K562 (cell line): ENCODE results near the gene MPHOSPH9. TPM values are rescaled to one million over a fixed set of nuclear protein-coding genes. Genes with fewer than 3 reads are reported as not detected.

Experiments
- ATAC-seq: fragments of 200-7000 bp; cut with Tn5 transposase; 3 replicates; pipeline ENCODE4 v1.9.1; 2020; ENCODE audit warnings: moderate library complexity
- BruUV-seq: library from RNA; stranded (reverse); fragments of 400-500 nt; replicated peaks from 2 replicates; lab custom pipeline; 2021; lab: Mats Ljungman, UMichigan
- CTCF ChIA-PET: fragments of 300-600 bp; formaldehyde crosslinking; extraction: SDS; loops from one replicate; lab custom pipeline; 2021; ENCODE audit warnings: low intra/inter-chr PET ratio; lab: Yijun Ruan, JAX
- POLR2A ChIA-PET: fragments of 300-600, 350-650 bp; sonication (Branson Sonifier 250); formaldehyde crosslinking; extraction: SDS; loops from one replicate; lab custom pipeline; 2021; ENCODE audit warnings: antibody characterized with exemption, inconsistent platforms; lab: Yijun Ruan, JAX
- DNase-seq, 4 experiments: peaks; one replicate each; pipeline versions ENCODE4 v3.0.0 to v3.0.0-alpha.2; 2011 to 2018; ENCODE audit warnings: low spot score in 3 of 4, mixed read lengths in 3 of 4; ENCODE audit errors: extremely low read depth in 1 of 4
- FAIRE-seq: peaks from 2 replicates; lab custom pipeline; 2011; peaks lifted over from hg19 to GRCh38; lab: Jason Lieb, UNC
- H2AFZ ChIP-seq: 2 replicates; pipeline ENCODE4 v1.6.0; 2011; ENCODE audit warnings: low read depth, low read length, control low read depth, inconsistent platforms
- H3K27ac ChIP-seq: fragments of 200-600 bp; 3 replicates; pipeline ENCODE4 v1.8.0; 2011; ENCODE audit warnings: low read depth, mild to moderate bottlenecking, control low read depth, inconsistent platforms, low read length, moderate library complexity, mixed read lengths; ENCODE audit errors: extremely low read depth
- H3K27me3 ChIP-seq, 2 experiments: fragments of 300-600 bp in 1 of 2; 2 replicates in 1 of 2; 3 replicates in 1 of 2; pipeline versions ENCODE4 v1.6.0 to v1.8.0; 2011; ENCODE audit warnings: inconsistent platforms in 2 of 2, low read length in 2 of 2, mild to moderate bottlenecking in 1 of 2, mixed read lengths in 1 of 2, moderate library complexity in 1 of 2; ENCODE audit not compliant: control insufficient read depth in 2 of 2, insufficient read depth in 2 of 2
- H3K36me3 ChIP-seq: fragments of 300-600 bp; 3 replicates; pipeline ENCODE4 v1.8.0; 2011; ENCODE audit warnings: mild to moderate bottlenecking, low read length, inconsistent platforms; ENCODE audit not compliant: control insufficient read depth, insufficient read depth
- H3K4me1 ChIP-seq, 2 experiments: fragments of 200-600 bp in 1 of 2; replicated peaks in 1 of 2; 2 replicates in 1 of 2; 3 replicates in 1 of 2; pipeline versions ENCODE4 v1.5.1 to v1.8.0; 2011; ENCODE audit warnings: inconsistent platforms in 2 of 2, low read length in 2 of 2, mild to moderate bottlenecking in 1 of 2, mixed read lengths in 1 of 2, moderate library complexity in 1 of 2; ENCODE audit not compliant: control insufficient read depth in 2 of 2, insufficient read depth in 2 of 2
- H3K4me2 ChIP-seq: 2 replicates; pipeline ENCODE4 v1.6.1; 2011; ENCODE audit warnings: low read length, control low read depth, inconsistent platforms, mixed read lengths; ENCODE audit not compliant: insufficient read depth
- H3K4me3 ChIP-seq: fragments of 200-600 bp; sonication (generic), shearing (Covaris generic); 2 replicates; pipeline ENCODE4 v1.5.1; 2016; ENCODE audit warnings: control low read depth, inconsistent platforms
- H3K79me2 ChIP-seq: fragments of 200-600 bp; 3 replicates; pipeline ENCODE4 v1.8.0; 2011; ENCODE audit warnings: low read length, inconsistent platforms; ENCODE audit not compliant: control insufficient read depth, insufficient read depth
- H3K9ac ChIP-seq, 2 experiments: 2 replicates each; pipeline versions ENCODE4 v1.6.0 to v1.6.1; 2011; ENCODE audit warnings: low read depth in 2 of 2, low read length in 2 of 2, control low read depth in 1 of 2, inconsistent platforms in 1 of 2, mild to moderate bottlenecking in 1 of 2, mixed read lengths in 1 of 2; ENCODE audit not compliant: insufficient read depth in 1 of 2
- H3K9me1 ChIP-seq: one replicate; pipeline ENCODE4 v1.6.0; 2011; ENCODE audit warnings: inconsistent platforms, mild to moderate bottlenecking, low read length, moderate library complexity; ENCODE audit not compliant: control insufficient read depth, insufficient read depth
- H3K9me3 ChIP-seq: replicated peaks from 2 replicates; pipeline ENCODE4 v1.5.1; 2011; ENCODE audit warnings: low read depth, low read length, inconsistent platforms; ENCODE audit not compliant: control insufficient read depth, insufficient read depth
- H4K20me1 ChIP-seq: replicated peaks from 2 replicates; pipeline ENCODE4 v1.6.1; 2011; ENCODE audit warnings: low read length, inconsistent platforms, mixed read lengths; ENCODE audit not compliant: control insufficient read depth, insufficient read depth
- ATF4 ChIP-seq: fragments of 450-650 bp; formaldehyde crosslinking; IDR thresholded peaks from 2 replicates; pipeline ENCODE4 v1.4.0; 2022; ENCODE audit warnings: mild to moderate bottlenecking, moderate library complexity
- CBX3 ChIP-seq, 2 experiments: IDR thresholded peaks; 1 replicate in 1 of 2; 2 replicates in 1 of 2; pipeline ENCODE4 v1.6.1; 2012; ENCODE audit warnings: inconsistent platforms in 2 of 2, low read length in 2 of 2, borderline replicate concordance in 1 of 2, control low read depth in 1 of 2
- GTF2B ChIP-seq: IDR thresholded peaks from 2 replicates; pipeline ENCODE4 v1.6.1; 2011; ENCODE audit not compliant: insufficient read length; ENCODE audit errors: extremely low read depth
- GTF2E2 ChIP-seq: fragments of 200-800 bp; sonication (Bioruptor generic); IDR thresholded peaks from 2 replicates; pipeline ENCODE4 v1.6.1; 2016; ENCODE audit warnings: missing genetic modification characterization, missing compliant biosample characterization
- HIVEP1 ChIP-seq: fragments of 250-450 bp; sonication (Bioruptor Pico); IDR thresholded peaks from 2 replicates; pipeline ENCODE4 v1.4.0; 2020; ENCODE audit warnings: mild to moderate bottlenecking
- HMG20A ChIP-seq: fragments of 450-650 bp; formaldehyde crosslinking; conservative IDR thresholded peaks from 2 replicates; pipeline ENCODE4 v1.4.0; 2020; ENCODE audit warnings: mild to moderate bottlenecking, mixed read lengths
- PBX2 ChIP-seq, 2 experiments: IDR thresholded peaks in 1 of 2; conservative IDR thresholded peaks in 1 of 2; 2 replicates each; pipeline ENCODE4 v1.6.1; 2016; ENCODE audit warnings: low read depth in 2 of 2, mild to moderate bottlenecking in 1 of 2, missing compliant biosample characterization in 1 of 2, missing genetic modification characterization in 1 of 2, moderate library complexity in 1 of 2
- PCBP2 ChIP-seq: fragments of 200-400 bp; formaldehyde crosslinking; IDR thresholded peaks from 2 replicates; pipeline ENCODE4 v1.6.1; 2018; ENCODE audit warnings: low read length, low read depth, mild to moderate bottlenecking, moderate library complexity; ENCODE audit not compliant: poor library complexity, severe bottlenecking
- SMARCA5 ChIP-seq: fragments of 450-650 bp; IDR thresholded peaks from 2 replicates; pipeline ENCODE4 v1.6.1; 2016
- SMC3 ChIP-seq: conservative IDR thresholded peaks from 2 replicates; pipeline ENCODE4 v1.6.1; 2011; ENCODE audit warnings: low read depth, low read length, improper control_type of control experiment; ENCODE audit not compliant: insufficient read depth
- TEAD4 ChIP-seq, 2 experiments: sonication (generic) in 1 of 2; formaldehyde crosslinking in 1 of 2; IDR thresholded peaks; 2 replicates each; pipeline versions ENCODE4 v1.6.1 to v1.8.0; 2012 to 2022; ENCODE audit warnings: borderline replicate concordance in 1 of 2, inconsistent platforms in 1 of 2, low read length in 1 of 2, mild to moderate bottlenecking in 1 of 2, missing genetic modification reagents in 1 of 2
- ZC3H8 ChIP-seq: fragments of 450-650 bp; IDR thresholded peaks from 2 replicates; pipeline ENCODE4 v1.6.1; 2017
- ZFP30 ChIP-seq: fragments of 250-450 bp; sonication (Bioruptor Pico); IDR thresholded peaks from 2 replicates; pipeline ENCODE4 v1.8.0; 2022; ENCODE audit warnings: moderate library complexity, mild to moderate bottlenecking, inconsistent platforms, borderline replicate concordance
- ZNF140 ChIP-seq: fragments of 250-450 bp; sonication (Bioruptor Pico); IDR thresholded peaks from 2 replicates; pipeline ENCODE4 v1.8.0; 2021; ENCODE audit warnings: moderate library complexity, mild to moderate bottlenecking, inconsistent platforms
- WGBS: fragments of 100-300 bp; shearing (Covaris generic); methylation state at CpG from one replicate; pipeline ENCODE4 v1.1.6; 2016; ENCODE audit warnings: low coverage, mixed read lengths; ENCODE audit not compliant: insufficient coverage; ENCODE audit errors: missing lambda C conversion rate; 5-methylcytosine and 5-hydroxymethylcytosine counted together
- in situ Hi-C: fragments of 300-500 bp; cut with MboI; formaldehyde crosslinking; loops from 4 replicates; pipeline ENCODE4 v1.15.0; 2018; ENCODE audit warnings: inconsistent platforms, mixed read lengths
- intact Hi-C: fragments of 100-400 bp; cut with micrococcal nuclease; formaldehyde crosslinking; loops from 2 replicates; pipeline ENCODE4 v1.14.2; 2022
- polyA plus RNA-seq, 8 experiments: library from polyadenylated mRNA; depleted of rRNA in 4 of 8; stranded (reverse) in 5 of 8; unstranded in 3 of 8; fragments of >200 nt; fragmentation: Nextera tagmentation in 2 of 8; fragmentation: Illumina TruSeq in 1 of 8; extraction: Ambion mirVana in 2 of 8; extraction: Trizol in 1 of 8; gene quantifications; 2 replicates each; pipeline versions ENCODE4 v1.2.1 to v1.2.3, GENCODE V29; 2011 to 2014; ENCODE audit warnings: inconsistent platforms in 1 of 8, missing spikeins in 1 of 8
- total RNA-seq, 7 experiments: library from RNA; depleted of rRNA in 6 of 7; stranded (reverse); fragments of >200 nt in 6 of 7; fragmentation: Illumina TruSeq in 2 of 7; extraction: Trizol in 2 of 7; gene quantifications; 2 replicates each; pipeline versions ENCODE4 v1.2.1 to v1.2.3, GENCODE V29; 2011 to 2021; ENCODE audit warnings: low replicate concordance in 1 of 7
- TF ChIP-seq, protein P1 (sequence below): sonication (generic); formaldehyde crosslinking; IDR thresholded peaks from 2 replicates; pipeline ENCODE4 v1.8.0; 2022; ENCODE audit warnings: mild to moderate bottlenecking, missing genetic modification reagents, borderline replicate concordance

Gene MPHOSPH9
- total and polyA plus RNA-seq, 9 of the 15 experiments (the other 6 are each of a cell fraction or from before 2014, with no cell fraction given), result 14.2 to 103 (median 54.5) TPM

DNA sequence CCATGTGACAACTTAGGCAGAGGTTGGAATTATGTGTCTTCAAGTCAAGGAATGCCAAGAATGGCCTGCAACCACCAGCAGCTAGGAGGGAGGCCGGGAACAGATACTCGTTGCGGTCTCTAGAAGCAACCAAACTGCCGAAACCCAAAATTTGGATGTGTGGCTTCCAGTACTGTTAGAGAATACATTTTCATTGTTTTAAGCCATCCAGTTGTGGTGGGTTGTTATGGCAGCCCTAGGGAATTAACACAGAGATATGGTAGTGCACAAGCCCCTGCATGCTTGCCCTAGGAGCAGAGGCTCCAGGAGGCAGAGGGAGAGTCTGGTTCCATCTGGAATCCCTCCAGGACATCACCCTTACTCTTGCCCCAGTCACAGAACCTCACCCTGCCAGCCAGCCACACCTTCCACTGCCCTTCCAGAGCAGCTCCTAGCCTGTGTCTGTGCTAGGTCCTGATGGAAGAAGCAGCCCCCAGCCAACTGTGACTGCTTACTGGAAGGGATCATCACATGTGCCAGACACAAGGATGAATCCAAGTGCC lies 101.6 kb downstream of the MPHOSPH9 start:
- peak overlapping the region in 1 of 2 experiments; percentile 73; a peak in 1 of 4 replicates for H3K9ac ChIP-seq
- no peak overlapping the region for H3K27ac ChIP-seq
- DNase-seq (no peak), ATAC-seq (no peak; the same call in 2 of the 3 replicates), FAIRE-seq (no peak)
- no peak overlapping the region for H3K4me3 ChIP-seq
- H3K27me3 ChIP-seq, result no peaks in the 10 kb centered on the region
- in situ Hi-C loops, result no loop called here
- no peak overlapping the region for H3K4me2 ChIP-seq
- BruUV-seq, result no TSS peak
- H4K20me1 ChIP-seq, result peaks cover 7% of the 10 kb centered on the region; the same call in 1 of the 2 replicates
- H3K9me3 ChIP-seq, result no peaks in the 10 kb centered on the region
- H3K79me2 ChIP-seq, result no peaks in the 10 kb centered on the region
- no peak overlapping the region for H2AFZ ChIP-seq
- H3K4me1 ChIP-seq, result peaks cover 8 to 14% of the 10 kb centered on the region in 2 experiments; a peak in 4 of 5 replicates
- intact Hi-C loops, result no loop called here
- ChIA-PET POLR2A (interaction anchor here (0.9 to 1.3 kb wide), 4 partner anchors 9 to 17 kb away, joined by 3 to 7 read pairs (median 4); no protein-coding TSS in a partner anchor), CTCF (no interaction called here)
- 76% methylated on average over 4 of the region's 4 CpGs for WGBS
- H3K36me3 ChIP-seq, result no peaks in the 10 kb centered on the region
- no peaks in the 10 kb centered on the region for H3K9me1 ChIP-seq
- TF ChIP-seq ATF4, result no peak
- no peak for TF ChIP-seq ZNF140 (CRISPR knock-in tag)
- TF ChIP-seq PCBP2, result no peak
- no peak for TF ChIP-seq HMG20A
- no peak for TF ChIP-seq SMARCA5
- no peak for TF ChIP-seq TEAD4 (IDR thresholded peaks at IDR 0.05; ENCODE audit: low read length)
- TF ChIP-seq TEAD4 (CRISPR knock-in tag; IDR thresholded peaks at IDR 0.05; ENCODE audit: borderline replicate concordance), result no peak
- TF ChIP-seq, protein P1, sequence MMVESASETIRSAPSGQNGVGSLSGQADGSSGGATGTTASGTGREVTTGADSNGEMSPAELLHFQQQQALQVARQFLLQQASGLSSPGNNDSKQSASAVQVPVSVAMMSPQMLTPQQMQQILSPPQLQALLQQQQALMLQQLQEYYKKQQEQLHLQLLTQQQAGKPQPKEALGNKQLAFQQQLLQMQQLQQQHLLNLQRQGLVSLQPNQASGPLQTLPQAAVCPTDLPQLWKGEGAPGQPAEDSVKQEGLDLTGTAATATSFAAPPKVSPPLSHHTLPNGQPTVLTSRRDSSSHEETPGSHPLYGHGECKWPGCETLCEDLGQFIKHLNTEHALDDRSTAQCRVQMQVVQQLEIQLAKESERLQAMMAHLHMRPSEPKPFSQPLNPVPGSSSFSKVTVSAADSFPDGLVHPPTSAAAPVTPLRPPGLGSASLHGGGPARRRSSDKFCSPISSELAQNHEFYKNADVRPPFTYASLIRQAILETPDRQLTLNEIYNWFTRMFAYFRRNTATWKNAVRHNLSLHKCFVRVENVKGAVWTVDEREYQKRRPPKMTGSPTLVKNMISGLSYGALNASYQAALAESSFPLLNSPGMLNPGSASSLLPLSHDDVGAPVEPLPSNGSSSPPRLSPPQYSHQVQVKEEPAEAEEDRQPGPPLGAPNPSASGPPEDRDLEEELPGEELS (CRISPR knock-in tag), result no peak
- TF ChIP-seq HIVEP1 (CRISPR knock-in tag), result no peak
- no peak for TF ChIP-seq PBX2 (CRISPR knock-in tag; IDR thresholded peaks at IDR 0.05; ENCODE audit: low read depth)
- TF ChIP-seq PBX2 (tag; conservative IDR thresholded peaks at IDR 0.05; ENCODE audit: low read depth), result no peak
- no peak for TF ChIP-seq SMC3
- TF ChIP-seq GTF2E2 (tag), result no peak
- TF ChIP-seq ZC3H8, result no peak
- TF ChIP-seq GTF2B, result no peak
- TF ChIP-seq ZFP30, result no peak
- TF ChIP-seq CBX3 (IDR thresholded peaks at IDR 0.05; ENCODE audit: borderline replicate concordance in 1 of 2, low read length in 2 of 2), result no peak
